ENCODE results near the gene SLIT1.

- TF ChIP-seq, protein P1, sequence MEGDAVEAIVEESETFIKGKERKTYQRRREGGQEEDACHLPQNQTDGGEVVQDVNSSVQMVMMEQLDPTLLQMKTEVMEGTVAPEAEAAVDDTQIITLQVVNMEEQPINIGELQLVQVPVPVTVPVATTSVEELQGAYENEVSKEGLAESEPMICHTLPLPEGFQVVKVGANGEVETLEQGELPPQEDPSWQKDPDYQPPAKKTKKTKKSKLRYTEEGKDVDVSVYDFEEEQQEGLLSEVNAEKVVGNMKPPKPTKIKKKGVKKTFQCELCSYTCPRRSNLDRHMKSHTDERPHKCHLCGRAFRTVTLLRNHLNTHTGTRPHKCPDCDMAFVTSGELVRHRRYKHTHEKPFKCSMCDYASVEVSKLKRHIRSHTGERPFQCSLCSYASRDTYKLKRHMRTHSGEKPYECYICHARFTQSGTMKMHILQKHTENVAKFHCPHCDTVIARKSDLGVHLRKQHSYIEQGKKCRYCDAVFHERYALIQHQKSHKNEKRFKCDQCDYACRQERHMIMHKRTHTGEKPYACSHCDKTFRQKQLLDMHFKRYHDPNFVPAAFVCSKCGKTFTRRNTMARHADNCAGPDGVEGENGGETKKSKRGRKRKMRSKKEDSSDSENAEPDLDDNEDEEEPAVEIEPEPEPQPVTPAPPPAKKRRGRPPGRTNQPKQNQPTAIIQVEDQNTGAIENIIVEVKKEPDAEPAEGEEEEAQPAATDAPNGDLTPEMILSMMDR (IDR thresholded peaks at IDR 0.05; ENCODE audit: control extremely low read depth in 1 of 3, insufficient read depth in 1 of 3, low read depth in 1 of 3, low read length in 3 of 3): no peak
- TF ChIP-seq SRF (IDR thresholded peaks at IDR 0.05; ENCODE audit: low read depth, low read length): no peak
- no peak for TF ChIP-seq EP300 (IDR thresholded peaks at IDR 0.05; ENCODE audit: borderline replicate concordance in 1 of 2, low read depth in 2 of 2, low read length in 2 of 2)
- TF ChIP-seq NANOG (IDR thresholded peaks at IDR 0.05; ENCODE audit: insufficient read depth, low read depth, low read length, poor library complexity, severe bottlenecking): no peak
- no peak for TF ChIP-seq TBP (IDR thresholded peaks at IDR 0.05; ENCODE audit: low read depth, low read length)
- TF ChIP-seq SP1 (IDR thresholded peaks at IDR 0.05; ENCODE audit: low read depth, low read length): no peak
- TF ChIP-seq EZH2 (IDR thresholded peaks at IDR 0.05; ENCODE audit: low read depth, low read length, severe bottlenecking): no peak
- no peak for TF ChIP-seq CTBP2 (IDR thresholded peaks at IDR 0.05; ENCODE audit: borderline replicate concordance, insufficient read depth, insufficient read length, low read length)
- no peak for TF ChIP-seq HDAC6 (IDR thresholded peaks at IDR 0.05; ENCODE audit: low read depth, low read length)
- TF ChIP-seq RNF2 (IDR thresholded peaks at IDR 0.05; ENCODE audit: borderline replicate concordance, low read depth, low read length, missing control alignments, poor library complexity, severe bottlenecking): no peak
- no peak for TF ChIP-seq GABPA (IDR thresholded peaks at IDR 0.05; ENCODE audit: borderline replicate concordance, insufficient read depth, low read length)
- TF ChIP-seq EGR1 (IDR thresholded peaks at IDR 0.05; ENCODE audit: borderline replicate concordance, low read depth, low read length): no peak
- TF ChIP-seq CREB1 (IDR thresholded peaks at IDR 0.05): no peak
These were observed 57.1 kb downstream of the SLIT1 start for GRCh38 chr10:97128516-97129154.

All from H1 (cell line).